Glomerular visceral epithelial cell (primary cell): ENCODE data around the gene MLF2.
"Not testable (repeated sequence)": the region's sequence is repeated elsewhere in the genome, so short reads cannot be mapped to it uniquely, and the experiment has no call there.

Experiments used
- DNase-seq: peaks from one replicate; pipeline ENCODE4 v3.0.0-alpha.2; 2016; ENCODE audit errors: extremely low spot score

Gene MLF2

DNA sequence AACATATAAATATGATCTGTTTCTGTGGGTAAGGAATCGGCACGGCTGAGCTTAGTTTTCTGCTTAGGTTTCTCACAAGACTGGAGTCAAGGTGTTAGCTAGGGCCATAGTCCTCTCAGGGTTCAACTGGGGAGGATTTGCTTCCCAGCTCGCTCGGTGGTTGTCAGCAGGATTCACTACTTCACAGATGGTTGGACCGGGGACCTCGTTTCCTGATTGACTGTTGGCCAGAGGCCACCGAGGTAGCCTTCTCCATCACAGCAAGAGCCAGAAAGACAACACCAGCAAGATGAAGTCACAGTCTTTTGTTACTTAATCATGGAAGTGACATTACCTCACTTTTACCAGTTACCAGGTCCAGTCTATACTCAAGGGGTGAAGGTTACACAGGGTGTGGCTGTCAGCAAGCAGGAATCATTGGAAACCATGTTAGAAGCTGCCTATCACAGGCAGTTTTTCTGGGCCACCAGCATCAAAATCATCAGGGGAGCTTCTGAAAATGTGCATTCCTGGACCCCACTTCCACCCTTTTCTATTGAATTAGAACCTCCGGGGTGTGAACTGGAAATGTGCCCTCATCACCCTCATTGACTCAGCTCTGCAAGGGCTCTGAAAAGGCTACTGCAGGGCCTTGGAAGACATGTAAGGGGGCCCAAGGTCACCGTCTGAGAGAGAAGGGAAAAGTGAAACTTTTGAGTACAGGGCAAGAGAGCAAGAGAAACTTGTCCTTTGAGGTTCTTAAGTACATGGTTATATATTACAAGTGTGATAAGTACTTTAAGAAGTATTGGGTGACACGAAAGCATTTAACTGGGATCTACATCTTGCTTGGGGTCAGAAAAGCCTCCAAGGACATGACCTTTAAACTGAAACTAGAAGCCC lies 18.2 kb downstream of the MLF2 start:
- DNase-seq, result no peak

DNA sequence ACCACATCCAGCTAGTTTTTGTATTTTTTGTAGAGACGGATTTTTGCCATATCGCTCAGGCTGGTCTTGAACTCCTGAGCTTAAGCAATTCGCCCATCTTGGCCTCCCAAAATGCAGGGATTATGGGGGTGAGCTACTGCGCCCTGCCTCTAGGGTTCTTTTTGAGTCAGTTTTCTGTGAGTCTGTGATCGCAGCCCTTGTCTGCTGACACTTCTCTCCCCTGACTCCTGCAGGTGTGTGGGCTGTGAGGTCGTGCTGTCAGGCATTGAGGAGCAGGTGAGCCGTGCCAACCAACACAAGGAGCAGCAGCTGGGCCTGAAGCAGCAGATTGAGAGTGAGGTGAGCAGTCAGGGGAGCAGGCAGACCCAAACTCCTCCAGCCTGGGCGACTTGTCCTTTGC lies 22.8 kb downstream of the MLF2 start:
- no peak for DNase-seq

DNA sequence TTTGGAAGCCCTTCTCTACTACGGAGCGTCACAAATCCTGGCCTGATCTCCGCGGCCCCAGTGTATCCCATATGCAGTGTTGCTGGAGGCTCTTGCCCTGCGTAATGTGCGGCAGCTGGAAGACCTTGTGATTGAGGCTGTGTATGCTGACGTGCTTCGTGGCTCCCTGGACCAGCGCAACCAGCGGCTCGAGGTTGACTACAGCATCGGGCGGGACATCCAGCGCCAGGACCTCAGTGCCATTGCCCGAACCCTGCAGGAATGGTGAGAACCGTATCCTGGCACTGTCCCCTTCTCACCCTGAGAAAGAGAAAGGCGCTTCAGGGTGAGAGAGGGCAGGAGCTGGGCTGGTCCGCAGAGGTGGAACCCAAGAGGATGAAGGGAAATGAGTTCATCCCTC lies 23.8 kb downstream of the MLF2 start:
- DNase-seq, result no peak

DNA sequence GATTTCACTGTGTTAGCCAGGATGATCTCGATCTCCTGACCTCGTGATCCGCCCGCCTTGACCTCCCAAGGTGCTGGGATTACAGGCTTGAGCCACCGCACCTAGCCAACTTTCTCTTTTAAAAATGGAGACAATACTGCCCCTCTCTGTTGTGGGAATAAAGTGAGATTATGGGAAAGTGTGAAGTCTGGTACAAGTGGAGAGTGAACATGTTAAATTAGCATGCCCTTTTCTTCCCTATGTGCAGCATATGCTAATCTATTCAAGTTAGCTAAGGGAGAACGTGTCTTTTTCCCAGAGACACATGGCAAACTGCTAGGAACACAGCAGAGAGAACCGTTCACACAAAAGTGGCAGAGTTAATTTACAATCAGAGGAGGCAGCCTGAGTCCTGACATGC lies 27.6 kb downstream of the MLF2 start:
- DNase-seq, result no peak

DNA sequence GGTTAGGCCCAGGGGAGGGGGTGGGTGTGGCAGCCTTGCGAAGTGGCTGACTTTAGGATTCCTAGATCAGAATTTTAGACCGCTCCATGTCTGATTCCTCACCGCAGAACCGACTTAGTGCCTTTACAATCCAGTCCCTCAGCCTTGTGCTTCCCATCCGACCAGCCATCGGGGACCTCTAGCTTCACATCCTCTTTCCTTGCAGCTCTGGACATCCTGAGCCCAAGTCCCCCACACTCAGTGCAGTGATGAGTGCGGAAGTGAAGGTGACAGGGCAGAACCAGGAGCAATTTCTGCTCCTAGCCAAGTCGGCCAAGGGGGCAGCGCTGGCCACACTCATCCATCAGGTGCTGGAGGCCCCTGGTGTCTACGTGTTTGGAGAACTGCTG lies 28.5 kb downstream of the MLF2 start:
- peak; percentile 32 for DNase-seq

DNA sequence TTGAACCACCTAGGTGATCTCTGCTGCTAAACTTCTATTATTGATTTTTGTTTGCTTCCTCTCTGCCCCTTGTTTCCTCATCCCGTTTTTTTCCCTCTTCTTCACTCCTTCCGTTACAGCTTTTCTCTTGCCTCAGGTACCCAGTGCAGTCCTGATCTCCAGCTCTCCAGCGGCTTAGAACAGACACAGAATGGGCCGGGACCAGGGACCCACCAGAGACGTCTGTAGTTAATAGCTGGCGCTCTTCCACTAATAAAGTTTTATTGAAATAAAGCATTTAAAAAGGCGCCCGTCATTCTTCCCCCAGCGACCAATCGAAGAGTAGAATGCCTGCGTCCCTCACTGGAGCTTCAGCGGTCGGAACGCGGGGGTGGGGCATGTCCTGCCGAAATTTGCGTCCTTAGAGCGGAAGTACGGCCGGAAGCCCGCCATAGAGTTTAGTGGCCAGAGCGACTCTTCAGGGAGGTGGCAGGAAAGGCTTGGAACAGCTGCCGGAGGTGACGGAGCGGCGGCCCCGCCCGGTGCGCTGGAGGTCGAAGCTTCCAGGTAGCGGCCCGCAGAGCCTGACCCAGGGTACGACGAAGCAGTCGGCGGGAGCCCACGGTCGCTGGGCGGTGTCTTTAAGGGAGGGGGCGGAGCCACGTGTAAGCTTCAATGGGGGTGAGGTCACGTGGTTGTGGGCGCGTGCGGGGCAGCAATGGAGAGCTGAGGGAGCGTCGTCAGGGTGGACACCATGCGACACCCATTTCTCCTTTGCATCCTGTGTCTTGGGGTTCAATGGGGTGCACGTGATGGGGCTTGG lies 29.1 kb downstream of the MLF2 start, which contains the start of gene COPS7A:
COPS7A (plus strand) TSS at position 440 of the 802 bp plus-strand sequence. CDS start 611 bp downstream, outside the sequence.
- DNase-seq, result peak; percentile 98

DNA sequence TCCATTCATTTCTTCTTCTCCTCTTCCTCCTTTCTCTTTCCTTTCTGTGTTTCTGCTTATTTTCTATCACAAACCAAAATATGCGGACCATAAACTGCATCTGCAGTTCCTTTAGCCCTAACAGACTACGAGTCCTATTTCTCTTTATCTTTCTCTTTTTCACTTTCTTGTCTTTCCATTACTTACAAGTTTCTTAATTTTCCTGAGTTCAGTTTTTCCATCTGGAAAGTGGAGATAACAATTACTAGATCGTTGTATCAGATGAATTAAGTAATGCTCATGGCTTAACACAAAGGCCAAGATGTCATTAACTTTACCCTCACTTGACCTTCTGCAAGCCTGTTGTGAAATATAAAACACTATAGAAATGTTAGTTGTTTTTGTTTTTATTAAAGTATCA lies 30.1 kb downstream of the MLF2 start:
- DNase-seq, result no peak

DNA sequence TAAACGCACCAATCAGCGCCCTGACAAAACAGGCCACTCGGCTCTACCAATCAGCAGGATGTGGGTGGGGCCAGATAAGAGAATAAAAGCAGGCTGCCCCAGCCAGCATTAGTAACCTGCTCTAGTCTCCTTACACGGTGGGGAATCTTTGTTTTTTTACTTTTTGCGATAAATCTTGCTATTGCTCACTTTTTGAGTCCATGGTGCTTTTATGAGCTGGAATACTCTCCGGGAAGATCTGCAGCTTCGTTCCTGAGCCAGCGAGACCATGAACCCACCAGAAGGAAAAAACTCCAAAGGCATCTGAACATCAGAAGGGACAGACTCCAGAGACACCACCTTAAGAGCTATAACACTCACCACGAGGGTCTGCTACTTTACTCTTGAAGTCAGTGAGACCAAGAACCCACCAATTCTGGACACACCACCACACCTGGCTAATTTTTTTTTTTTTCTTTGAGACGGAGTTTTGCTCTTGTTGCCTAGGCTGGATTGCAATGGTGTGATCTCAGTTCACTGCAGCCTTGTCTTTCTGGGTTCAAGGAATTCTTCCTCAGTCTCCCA lies 36.0 kb downstream of the MLF2 start:
- DNase-seq, result no peak

DNA sequence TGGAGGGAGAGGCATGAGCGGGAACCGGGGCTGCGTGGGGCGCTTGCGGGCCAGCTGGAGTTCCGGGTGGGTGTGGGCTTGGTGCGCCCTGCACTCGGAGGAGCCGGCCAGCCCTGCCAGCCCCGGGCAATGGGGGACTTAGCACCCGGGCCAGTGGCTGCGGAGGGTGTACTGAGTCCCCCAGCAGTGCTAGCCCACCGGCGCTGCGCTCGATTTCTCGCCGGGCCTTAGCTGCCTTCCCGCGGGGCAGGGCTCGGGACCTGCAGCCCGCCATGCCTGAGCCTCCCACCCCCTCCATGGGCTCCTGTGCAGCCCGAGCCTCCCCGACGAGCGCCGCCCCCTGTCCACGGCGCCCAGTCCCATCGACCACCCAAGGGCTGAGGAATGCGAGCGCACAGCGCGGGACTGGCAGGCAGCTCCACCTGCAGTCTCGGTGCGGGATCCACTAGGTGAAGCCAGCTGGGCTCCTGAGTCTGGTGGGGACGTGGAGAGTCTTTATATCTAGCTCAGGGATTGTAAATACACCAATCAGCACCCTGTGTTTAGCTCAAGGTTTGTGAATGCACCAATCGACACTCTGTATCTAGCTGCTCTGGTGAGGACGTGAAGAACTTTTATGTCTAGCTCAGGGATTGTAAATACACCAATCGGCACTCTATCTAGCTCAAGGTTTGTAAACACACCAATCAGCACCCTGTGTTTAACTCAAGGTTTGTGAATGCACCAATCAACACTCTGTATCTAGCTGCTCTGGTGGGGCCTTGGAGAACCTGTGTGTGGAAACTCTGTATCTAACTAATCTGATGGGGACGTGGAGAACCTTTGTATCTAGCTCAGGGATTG lies 36.7 kb downstream of the MLF2 start:
- not testable (repeated sequence) for DNase-seq

DNA sequence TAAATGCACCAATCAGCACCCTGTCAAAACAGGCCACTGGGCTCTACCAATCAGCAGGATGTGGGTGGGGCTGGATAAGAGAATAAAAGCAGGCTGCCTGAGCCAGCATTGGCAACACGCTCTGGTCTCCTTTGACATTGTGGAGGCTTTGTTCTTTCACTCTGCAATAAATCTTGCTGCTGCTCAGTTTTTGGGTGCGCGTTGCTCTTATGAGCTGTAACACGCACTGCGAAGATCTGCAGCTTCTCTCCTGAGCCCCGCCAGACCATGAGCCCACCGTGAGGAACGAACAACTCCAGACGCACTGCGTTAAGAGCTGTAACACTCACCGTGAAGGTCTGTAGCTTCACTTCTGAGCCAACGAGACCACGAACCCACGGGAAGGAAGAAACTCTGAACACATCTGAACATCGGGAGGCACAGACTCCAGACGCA lies 44.0 kb downstream of the MLF2 start:
- no peak for DNase-seq

DNA sequence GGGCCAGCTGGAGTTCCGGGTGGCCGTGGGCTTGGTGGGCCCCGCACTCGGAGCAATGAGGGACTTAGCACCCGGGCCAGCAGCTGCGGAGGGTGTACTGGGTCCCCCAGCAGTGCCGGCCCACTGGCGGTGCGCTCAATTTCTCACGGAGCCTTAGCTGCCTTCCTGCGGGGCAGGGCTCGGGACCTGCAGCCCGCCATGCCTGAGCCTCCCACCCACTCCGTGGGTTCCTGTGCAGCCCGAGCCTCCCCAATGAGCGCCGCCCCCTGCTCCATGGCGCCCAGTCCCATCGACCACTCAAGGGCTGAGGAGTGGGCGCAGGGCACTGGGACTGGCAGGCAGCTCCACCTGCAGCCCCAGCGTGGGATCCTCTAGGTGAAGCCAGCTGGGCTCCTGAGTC lies 44.6 kb downstream of the MLF2 start:
- DNase-seq, result not testable (repeated sequence)

DNA sequence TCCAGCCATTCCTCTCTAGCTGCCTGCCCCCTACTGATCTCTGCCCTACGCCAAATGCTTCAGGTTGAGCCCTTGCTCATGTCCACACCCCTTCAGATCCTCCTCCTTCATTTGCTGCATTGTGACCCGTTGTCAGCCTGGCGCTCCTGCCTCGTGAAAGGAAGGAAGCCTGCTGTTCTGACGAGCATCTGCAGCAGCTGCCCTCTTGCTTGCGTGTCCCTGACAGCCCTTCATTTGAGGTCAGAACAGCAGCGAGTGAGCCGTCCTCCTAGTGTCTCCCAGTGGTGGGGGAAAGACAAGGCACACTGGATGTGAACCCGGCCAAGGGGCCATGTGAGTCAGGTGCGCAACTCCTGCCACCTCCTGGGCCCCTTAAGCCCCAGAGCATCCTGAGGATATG lies 49.3 kb downstream of the MLF2 start:
- no peak for DNase-seq

DNA sequence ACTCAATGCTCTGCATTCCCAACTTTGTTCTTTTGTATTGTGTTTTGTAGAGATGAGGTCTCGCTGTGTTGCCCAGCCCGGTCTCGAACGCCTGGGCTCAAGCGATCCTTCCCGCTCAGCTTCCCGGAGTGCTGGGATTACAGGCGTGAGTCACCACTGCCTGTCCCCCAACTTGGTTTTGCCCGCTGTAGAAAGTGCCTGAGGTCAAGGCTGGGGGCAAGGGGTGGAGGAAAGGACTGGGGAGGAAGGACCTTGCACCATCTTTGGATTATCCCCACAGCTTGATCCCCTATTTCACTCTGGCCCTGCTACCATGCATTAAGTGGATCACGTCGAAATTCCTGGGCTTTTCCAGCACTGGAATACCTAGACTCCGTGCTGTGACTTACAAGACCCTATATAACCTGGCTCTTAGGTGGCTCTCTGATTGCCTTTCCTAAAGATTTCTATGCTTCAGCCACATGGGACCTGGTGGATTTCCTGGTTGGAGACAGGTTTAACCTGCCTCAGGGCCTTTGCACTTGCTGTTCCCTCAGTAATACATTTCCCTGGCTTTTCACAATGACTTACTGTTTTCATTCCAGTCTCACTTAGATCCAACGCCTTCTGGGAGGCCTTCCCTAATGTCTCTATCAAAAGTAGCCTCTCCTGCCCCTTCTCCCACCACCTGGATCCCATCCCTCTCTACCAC lies 51.7 kb downstream of the MLF2 start:
- DNase-seq, result no peak

DNA sequence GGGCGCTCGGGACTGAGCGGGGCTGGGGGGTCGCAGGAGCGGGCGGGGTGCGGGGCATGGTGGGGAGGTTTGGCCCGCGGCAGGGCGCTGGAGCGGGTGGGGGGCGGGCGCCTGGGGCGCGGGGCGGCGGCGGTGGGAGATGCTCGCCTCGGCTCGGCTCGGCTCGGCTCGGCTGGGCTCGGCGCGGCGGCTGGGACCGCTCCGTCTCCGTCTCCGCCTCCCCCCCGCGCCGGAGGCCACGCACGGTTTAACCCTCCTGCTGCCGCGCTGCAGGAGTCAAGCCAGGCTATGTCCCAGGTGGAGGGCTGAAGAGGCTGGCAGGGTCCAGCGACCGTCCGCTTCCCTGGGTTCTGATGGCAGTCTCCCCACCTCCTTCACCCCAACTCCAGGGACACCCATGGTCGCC lies 52.3 kb downstream of the MLF2 start, which contains the start of gene PIANP:
PIANP (minus strand) TSS at position 170 of the 406 bp plus-strand sequence. CDS start 2,754 bp downstream, outside the sequence.
- peak; percentile 38 for DNase-seq

DNA sequence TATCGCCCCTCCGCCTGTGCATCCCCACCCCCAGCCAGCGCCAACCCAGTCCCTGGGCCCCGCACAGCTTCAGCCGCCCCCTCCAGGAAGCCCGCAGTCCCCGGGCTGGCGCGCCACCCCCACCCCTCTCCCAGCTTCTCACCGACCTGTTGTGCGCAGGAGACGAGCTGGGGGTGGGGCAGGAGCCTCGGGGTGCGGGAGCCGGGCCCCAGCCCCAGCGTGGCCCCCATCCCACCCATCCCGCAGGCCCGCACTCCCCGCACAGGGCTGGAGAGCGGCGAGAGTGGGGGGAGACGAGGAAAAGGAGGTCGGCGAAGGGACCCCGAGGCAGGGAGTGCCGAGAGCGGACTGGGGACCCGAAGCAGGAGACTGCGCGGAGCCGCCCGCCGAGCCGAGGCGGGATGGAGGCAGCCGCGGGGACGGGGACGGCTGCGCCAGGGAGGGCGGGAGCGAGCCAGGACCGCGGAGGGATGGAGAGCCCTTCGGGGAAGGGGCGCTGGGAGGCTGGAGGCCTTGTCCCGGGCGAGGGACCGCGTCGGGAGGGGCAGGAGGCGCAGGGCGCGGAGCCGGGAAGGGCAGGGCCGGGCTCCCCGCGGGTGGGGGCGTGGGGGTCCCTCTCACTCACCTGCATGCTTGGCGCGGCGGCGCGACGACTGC lies 52.8 kb downstream of the MLF2 start:
- no peak for DNase-seq

DNA sequence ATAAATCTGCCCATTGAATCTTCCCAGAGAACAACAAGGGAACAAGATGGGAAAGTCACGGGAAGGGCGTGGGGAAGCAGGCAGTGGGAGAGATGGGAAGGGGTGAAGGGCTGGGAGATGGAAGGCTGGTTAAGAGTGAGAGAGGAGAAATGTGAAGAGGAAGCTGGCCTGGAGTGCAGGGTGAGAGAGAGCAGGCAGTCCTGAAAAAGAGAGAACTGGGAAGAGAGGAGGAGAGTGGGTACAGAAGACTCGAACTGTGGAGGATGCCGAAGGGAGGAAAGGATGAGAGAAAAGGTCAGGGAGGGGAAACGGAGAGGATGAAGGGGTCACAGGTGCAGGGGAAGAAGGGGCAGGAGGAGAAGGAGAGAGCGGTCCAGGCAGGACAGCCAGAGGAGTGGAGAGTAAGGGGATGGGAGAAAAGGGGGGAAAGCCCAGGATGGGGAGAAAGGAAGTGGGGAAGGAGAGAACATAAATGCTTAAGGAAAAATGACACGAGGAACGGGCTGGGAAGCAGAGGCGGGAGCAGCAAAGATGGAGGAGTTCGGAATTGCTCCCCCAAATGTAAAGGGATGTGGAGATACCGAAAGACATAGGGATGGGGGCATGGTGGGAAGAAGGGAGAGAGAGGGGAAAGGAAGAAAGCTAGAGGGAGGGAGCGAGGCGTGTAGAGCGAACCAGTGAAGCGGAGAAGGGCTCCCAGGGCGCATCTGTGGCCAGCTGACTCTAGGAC lies 53.5 kb downstream of the MLF2 start:
- peak; percentile 16 for DNase-seq

DNA sequence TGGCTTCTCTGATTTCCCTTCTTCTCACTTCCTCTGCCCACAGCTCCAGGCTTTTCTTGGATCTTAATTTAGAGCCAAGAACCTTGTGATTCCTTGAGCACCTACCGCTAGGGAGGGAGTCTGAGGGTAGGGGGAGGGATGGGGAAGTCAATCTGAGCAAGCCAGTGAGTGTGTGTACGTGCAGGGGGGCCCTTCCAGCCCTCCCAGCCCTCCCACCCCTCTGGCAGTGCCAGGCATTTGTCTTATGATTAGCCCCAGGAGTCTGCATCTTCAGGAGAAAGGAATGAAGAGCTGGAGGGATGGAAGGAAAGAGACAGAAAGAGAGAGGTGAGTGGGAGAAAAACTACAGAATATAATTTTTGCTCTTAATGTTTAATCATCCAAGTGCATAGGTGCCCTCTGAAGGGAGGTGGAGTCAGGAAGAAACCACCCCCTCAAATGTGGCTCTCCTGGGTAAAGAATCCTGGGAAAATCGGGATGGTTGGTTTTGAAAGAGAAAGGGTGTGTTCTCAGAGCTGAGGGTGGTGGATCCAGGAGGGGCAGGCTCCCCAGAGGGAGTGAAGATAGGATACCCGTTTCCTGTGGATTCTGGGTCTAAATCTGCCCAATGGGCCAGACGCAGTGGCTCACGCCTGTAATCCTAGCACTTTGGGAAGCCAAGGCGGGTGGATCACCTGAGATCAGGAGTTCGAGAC lies 54.4 kb downstream of the MLF2 start:
- no peak for DNase-seq
